GM23338 (cell line): ENCODE results near the gene RPL28. TPM values are rescaled to one million over a fixed set of nuclear protein-coding genes. Genes with fewer than 3 reads are reported as not detected.

ENCODE experiments used
- ATAC-seq: fragments of 200-7000 bp; cut with Tn5 transposase; 3 replicates; pipeline ENCODE4 v1.9.1; 2020
- DNase-seq: peaks from one replicate; pipeline ENCODE4 v3.0.0-alpha.2; 2015; ENCODE audit warnings: low spot score
- H2AFZ ChIP-seq: fragments of 200-600 bp; sonication (generic); 2 replicates; pipeline ENCODE4 v1.8.0; 2016; ENCODE audit warnings: antibody characterized with exemption, mild to moderate bottlenecking, moderate library complexity
- H3F3A ChIP-seq: fragments of 200-600 bp; sonication (generic); replicated peaks from 2 replicates; pipeline ENCODE4 v1.8.0; 2017; ENCODE audit warnings: antibody characterized with exemption, mixed run types, low read depth
- H3K27ac ChIP-seq: fragments of 200-600 bp; sonication (generic); 2 replicates; pipeline ENCODE4 v1.6.1; 2016; ENCODE audit warnings: low read depth
- H3K27me3 ChIP-seq: fragments of 200-600 bp; sonication (generic); 2 replicates; pipeline ENCODE4 v1.8.0; 2016; ENCODE audit warnings: mild to moderate bottlenecking, mixed run types, moderate library complexity; ENCODE audit not compliant: insufficient read depth
- H3K36me3 ChIP-seq: fragments of 200-600 bp; sonication (generic); 2 replicates; pipeline ENCODE4 v1.8.0; 2016; ENCODE audit warnings: mild to moderate bottlenecking; ENCODE audit not compliant: insufficient read depth
- H3K4me1 ChIP-seq: fragments of 200-600 bp; sonication (generic); 2 replicates; pipeline ENCODE4 v1.8.0; 2016; ENCODE audit warnings: mild to moderate bottlenecking, moderate library complexity; ENCODE audit not compliant: insufficient read depth
- H3K4me2 ChIP-seq: fragments of 200-600 bp; sonication (generic); 2 replicates; pipeline ENCODE4 v1.7.1; 2017; ENCODE audit warnings: mixed run types
- H3K4me3 ChIP-seq: fragments of 200-600 bp; sonication (generic); 2 replicates; pipeline ENCODE4 v1.6.1; 2016; ENCODE audit warnings: mixed run types
- H3K79me2 ChIP-seq: fragments of 200-600 bp; sonication (generic); replicated peaks from 2 replicates; pipeline ENCODE4 v1.8.0; 2017; ENCODE audit warnings: mild to moderate bottlenecking; ENCODE audit not compliant: insufficient read depth
- H3K9me2 ChIP-seq: fragments of 200-600 bp; sonication (generic); 2 replicates; pipeline ENCODE4 v1.8.0; 2017; ENCODE audit not compliant: insufficient read depth
- H4K20me1 ChIP-seq: fragments of 200-600 bp; sonication (generic); replicated peaks from 2 replicates; pipeline ENCODE4 v1.8.0; 2017; ENCODE audit warnings: mild to moderate bottlenecking; ENCODE audit not compliant: insufficient read depth
- H3K27ac Mint-ChIP-seq: 2 replicates; pipeline ENCODE4 v1.8.0; 2020; ENCODE audit warnings: inconsistent platforms, mild to moderate bottlenecking, moderate library complexity, mixed read lengths
- H3K27me3 Mint-ChIP-seq: 3 replicates; pipeline ENCODE4 v1.8.0; 2022; ENCODE audit warnings: low read depth, mild to moderate bottlenecking, moderate library complexity, mixed read lengths, inconsistent platforms; ENCODE audit not compliant: insufficient read depth, poor library complexity
- H3K36me3 Mint-ChIP-seq: 3 replicates; pipeline ENCODE4 v1.8.0; 2021; ENCODE audit warnings: low read depth, mild to moderate bottlenecking, inconsistent platforms, moderate library complexity, mixed read lengths
- H3K4me1 Mint-ChIP-seq: 3 replicates; pipeline ENCODE4 v1.8.0; 2020; ENCODE audit warnings: mild to moderate bottlenecking, inconsistent platforms, mixed read lengths
- H3K4me3 Mint-ChIP-seq: 3 replicates; pipeline ENCODE4 v1.8.0; 2021; ENCODE audit warnings: moderate library complexity, mild to moderate bottlenecking, inconsistent platforms, mixed read lengths
- H3K9me3 Mint-ChIP-seq: 3 replicates; pipeline ENCODE4 v1.8.0; 2020; ENCODE audit warnings: moderate library complexity, mild to moderate bottlenecking, inconsistent platforms, mixed read lengths
- CREB1 ChIP-seq: fragments of 250-450 bp; sonication (Bioruptor Pico); IDR thresholded peaks from 2 replicates; pipeline ENCODE4 v1.5.0; 2020; ENCODE audit warnings: low read depth, mild to moderate bottlenecking, moderate library complexity
- CTCF ChIP-seq, 2 experiments: fragments of 200-600 bp in 1 of 2; sonication (generic) in 1 of 2; conservative IDR thresholded peaks; 2 replicates each; pipeline versions ENCODE4 v1.5.1 to v1.6.1; 2016 to 2017; ENCODE audit warnings: antibody characterized with exemption in 2 of 2, low read depth in 2 of 2, mild to moderate bottlenecking in 2 of 2, moderate library complexity in 1 of 2
- ETS1 ChIP-seq: IDR thresholded peaks from 2 replicates; pipeline ENCODE4 v1.6.1; 2016; ENCODE audit warnings: antibody characterized with exemption
- EZH2 ChIP-seq: fragments of 200-600 bp; sonication (generic); IDR thresholded peaks from one replicate; pipeline ENCODE4 v1.8.0; 2017; ENCODE audit warnings: antibody characterized with exemption, mild to moderate bottlenecking, low read depth; ENCODE audit not compliant: unreplicated experiment
- EZH2phosphoT487 ChIP-seq: fragments of 200-600 bp; sonication (generic); IDR thresholded peaks from one replicate; pipeline ENCODE4 v1.8.1; 2018; ENCODE audit warnings: antibody characterized with exemption; ENCODE audit not compliant: unreplicated experiment
- JUNB ChIP-seq: IDR thresholded peaks from one replicate; pipeline ENCODE4 v1.6.1; 2016; ENCODE audit warnings: antibody characterized with exemption; ENCODE audit not compliant: unreplicated experiment
- NANOG ChIP-seq: IDR thresholded peaks from 2 replicates; pipeline ENCODE4 v1.6.1; 2016; ENCODE audit warnings: antibody characterized with exemption, borderline replicate concordance
- REST ChIP-seq: IDR thresholded peaks from one replicate; pipeline ENCODE4 v1.6.1; 2018; ENCODE audit warnings: antibody characterized with exemption; ENCODE audit not compliant: unreplicated experiment
- ZNF114 ChIP-seq: fragments of 250-450 bp; sonication (Bioruptor Pico); IDR thresholded peaks from 2 replicates; pipeline ENCODE4 v1.5.0; 2020; ENCODE audit warnings: mild to moderate bottlenecking, moderate library complexity
- ZNF331 ChIP-seq: fragments of 250-450 bp; sonication (Bioruptor Pico); IDR thresholded peaks from 2 replicates; pipeline ENCODE4 v1.5.0; 2020; ENCODE audit warnings: low read depth, mild to moderate bottlenecking, moderate library complexity
- ZNF462 ChIP-seq: fragments of 250-450 bp; sonication (Bioruptor Pico); IDR thresholded peaks from 2 replicates; pipeline ENCODE4 v1.5.0; 2020; ENCODE audit warnings: mild to moderate bottlenecking, moderate library complexity
- polyA plus RNA-seq: library from polyadenylated mRNA; unstranded; fragments of >200 nt; fragmentation: Nextera tagmentation; extraction: Ambion mirVana; gene quantifications from 2 replicates; pipeline ENCODE4 v1.2.1, GENCODE V29; 2016
- total RNA-seq: library from RNA; depleted of rRNA; stranded (reverse); fragments of >200 nt; shearing (Covaris generic); gene quantifications from 2 replicates; pipeline ENCODE4 v1.2.3, GENCODE V29; 2014

The RPL28 gene
- total and polyA plus RNA-seq, 2 experiments from 2014 or later = 737 to 1,528 TPM

- DNase-seq (no peak), ATAC-seq (no peak)
- Mint-ChIP-seq H3K27me3 (peaks cover 33% of the 10 kb centered on the region), H3K36me3 (peaks cover 33% of the 10 kb centered on the region), H3K27ac (no peak overlapping the region), H3K4me3 (no peak overlapping the region), H3K4me1 (peaks cover 47% of the 10 kb centered on the region), H3K9me3 (no peaks in the 10 kb centered on the region)
- H3K4me2 ChIP-seq = no peak overlapping the region
- H2AFZ ChIP-seq = no peak overlapping the region
- no peak overlapping the region for H3K4me3 ChIP-seq
- no peak for TF ChIP-seq ETS1
- no peak for TF ChIP-seq EZH2
- no peak for TF ChIP-seq JUNB
- no peak for TF ChIP-seq ZNF114 (CRISPR knock-in tag)
- TF ChIP-seq CREB1 = no peak
- TF ChIP-seq REST = no peak
- TF ChIP-seq ZNF331 (CRISPR knock-in tag) = no peak
- no peak for TF ChIP-seq ZNF462 (CRISPR knock-in tag)
- TF ChIP-seq CTCF (conservative IDR thresholded peaks at IDR 0.05; ENCODE audit: low read depth in 2 of 2) = no peak
- TF ChIP-seq NANOG = no peak
- no peak for TF ChIP-seq EZH2phosphoT487
- no peaks in the 10 kb centered on the region for H4K20me1 ChIP-seq
- no peak overlapping the region for H3K27ac ChIP-seq
- H3K36me3 ChIP-seq = no peaks in the 10 kb centered on the region; the same call in 1 of the 2 replicates
- H3K9me2 ChIP-seq = no peaks in the 10 kb centered on the region
- H3K79me2 ChIP-seq = no peaks in the 10 kb centered on the region
- peaks cover 11% of the 10 kb centered on the region for H3K27me3 ChIP-seq
- H3F3A ChIP-seq = peaks cover 17% of the 10 kb centered on the region
- H3K4me1 ChIP-seq = peaks cover 38% of the 10 kb centered on the region
Measured at GRCh38 chr19:55346725-55347441, 38.8 kb upstream of the RPL28 start.
